HFF-Myc (cell line): ENCODE results near the gene TP53.

Experiments
- DNase-seq: peaks from one replicate; pipeline ENCODE4 v3.0.0-alpha.2; 2011; ENCODE audit warnings: low read depth; ENCODE audit errors: extremely low read depth
- H3K4me3 ChIP-seq: replicated peaks from 2 replicates; pipeline ENCODE4 v1.5.1; 2011; ENCODE audit warnings: low read depth, mild to moderate bottlenecking, control low read depth, low read length
- CTCF ChIP-seq: IDR thresholded peaks from 2 replicates; pipeline ENCODE4 v1.5.1; 2012; ENCODE audit warnings: mild to moderate bottlenecking, low read depth, low read length, control low read depth; ENCODE audit errors: missing control alignments

The TP53 gene

DNA sequence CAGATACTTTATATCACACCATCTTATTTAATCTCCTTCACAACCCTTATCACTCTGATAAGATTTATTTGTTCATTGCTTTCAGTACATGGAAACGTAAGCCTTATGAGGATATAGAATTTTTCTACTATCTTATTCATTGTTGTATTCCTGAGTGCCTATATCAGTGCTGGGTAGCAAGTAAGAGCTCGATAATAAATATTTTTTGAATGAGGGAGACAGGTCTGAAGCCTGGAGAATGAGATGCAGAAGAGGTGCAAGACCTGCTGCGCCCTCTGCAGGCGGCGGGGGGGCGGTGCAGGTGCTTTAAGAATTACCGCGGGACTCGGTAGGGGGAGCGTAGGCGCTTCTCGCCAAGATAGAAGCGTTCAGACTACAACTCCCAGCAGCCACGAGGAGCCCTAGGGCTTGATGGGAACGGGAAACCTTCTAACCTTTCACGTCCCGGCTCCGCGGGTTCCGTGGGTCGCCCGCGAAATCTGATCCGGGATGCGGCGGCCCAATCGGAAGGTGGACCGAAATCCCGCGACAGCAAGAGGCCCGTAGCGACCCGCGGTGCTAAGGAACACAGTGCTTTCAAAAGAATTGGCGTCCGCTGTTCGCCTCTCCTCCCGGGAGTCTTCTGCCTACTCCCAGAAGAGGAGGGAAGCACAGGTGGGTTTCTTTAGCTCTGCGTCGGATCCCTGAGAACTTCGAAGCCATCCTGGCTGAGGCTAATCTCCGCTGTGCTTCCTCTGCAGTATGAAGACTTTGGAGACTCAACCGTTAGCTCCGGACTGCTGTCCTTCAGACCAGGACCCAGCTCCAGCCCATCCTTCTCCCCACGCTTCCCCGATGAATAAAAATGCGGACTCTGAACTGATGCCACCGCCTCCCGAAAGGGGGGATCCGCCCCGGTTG is 868 bp upstream of the TP53 start, which contains the start of gene WRAP53:
Gene WRAP53, plus strand, starts transcription at position 570 of the 900 bp plus-strand sequence. Its CDS starts 172 bp downstream, at position 742.
- peak; percentile 96 for DNase-seq
- H3K4me3 ChIP-seq: peak within 1 kb of the TSS; percentile 90
- peak; percentile 94 for TF ChIP-seq CTCF

GRCh38 chr17:7686222-7687071 is 843 bp downstream of the TP53 start:
- no peak for TF ChIP-seq CTCF
- peak overlapping the region; percentile 90 for H3K4me3 ChIP-seq
- DNase-seq: peak; percentile 47

DNA sequence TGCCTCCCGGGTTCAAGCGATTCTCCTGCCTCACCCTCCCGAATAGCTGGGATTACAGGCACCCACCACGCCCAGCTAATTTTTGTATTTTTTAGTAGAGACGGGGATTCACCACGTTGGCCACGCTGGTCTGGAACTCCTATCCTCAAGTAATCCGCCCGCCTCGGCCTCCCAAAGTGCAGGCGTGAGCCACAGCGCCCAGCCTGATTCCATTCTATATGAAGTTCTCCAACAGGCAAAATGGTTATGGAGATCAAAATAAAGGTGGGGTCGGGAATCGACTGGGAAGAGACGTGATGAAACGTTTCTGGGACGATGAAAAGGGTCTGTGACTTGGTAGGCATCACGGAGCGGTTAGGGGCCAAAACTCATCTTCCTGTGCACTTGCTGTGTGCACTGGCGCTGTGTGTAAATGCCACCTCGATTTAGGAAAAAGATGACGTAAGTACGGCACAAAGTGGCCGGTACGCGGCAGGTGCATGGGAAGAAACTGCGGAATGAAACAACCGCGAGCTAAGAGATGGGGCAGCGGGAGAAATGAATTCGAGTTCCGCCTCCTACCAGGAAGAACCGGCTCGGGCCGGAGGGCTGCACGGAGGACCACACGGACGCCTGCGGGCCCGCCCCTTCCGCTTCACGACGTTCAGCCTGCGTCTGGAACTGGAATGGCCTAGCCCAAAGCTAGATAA is 1.6 kb downstream of the TP53 start:
- H3K4me3 ChIP-seq: peak overlapping the region; percentile 90
- DNase-seq: peak; percentile 70
- TF ChIP-seq CTCF: no peak

DNA sequence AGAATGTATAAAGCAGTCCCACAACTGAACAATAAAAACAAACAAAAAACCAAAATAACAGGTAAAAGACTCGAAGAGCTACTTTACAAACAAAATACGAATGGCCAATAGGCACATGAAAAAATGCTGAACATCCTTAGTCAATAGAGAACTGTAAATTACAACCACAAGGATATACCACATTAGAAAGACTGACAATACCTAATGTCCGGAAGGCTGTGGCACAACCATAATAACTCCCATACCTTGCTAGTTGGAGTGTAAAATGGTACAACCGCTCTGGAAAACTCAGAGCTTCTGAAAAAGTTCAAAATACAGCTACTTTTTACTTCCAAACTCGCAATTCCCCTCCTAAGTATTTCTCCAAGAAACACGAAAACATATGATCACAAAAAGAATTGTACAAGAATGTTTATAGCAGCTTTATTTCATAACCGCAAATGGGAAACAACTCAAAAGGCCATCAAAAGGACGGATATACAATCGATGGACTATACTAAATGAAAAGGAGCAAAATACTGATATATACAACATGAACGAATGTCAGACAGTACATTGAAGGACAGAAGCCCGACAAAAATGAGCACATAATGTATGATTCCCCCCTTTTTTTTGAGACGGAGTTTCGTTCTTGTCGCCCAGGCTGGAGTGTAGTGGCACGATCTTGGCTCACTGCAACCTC is 2.3 kb downstream of the TP53 start:
- DNase-seq: no peak
- TF ChIP-seq CTCF: no peak
- H3K4me3 ChIP-seq: peak overlapping the region; percentile 90

GRCh38 chr17:7677388-7678067 is 9.8 kb downstream of the TP53 start:
- TF ChIP-seq CTCF: no peak
- DNase-seq: no peak
- no peak overlapping the region for H3K4me3 ChIP-seq
